ENCODE data around the gene CLMN. TPM values are rescaled to one million over a fixed set of nuclear protein-coding genes. Genes with fewer than 3 reads are reported as not detected.

CLMN gene
- total and polyA plus RNA-seq, 10 of the 15 experiments (the other 5 are each of a cell fraction or from before 2014, with no cell fraction given): 7.8 to 49.3 (median 18.5) TPM

GRCh38 chr14:95225251-95225887 is 94.3 kb downstream of the CLMN start:
- WGBS (ENCODE audit: insufficient coverage, insufficient replicate concordance, low lambda C conversion rate, missing lambda C conversion rate): 50% methylated on average over 7 of the region's 7 CpGs
- BruUV-seq (replicated peaks): no TSS peak
- Histone ChIP-seq H3K36me3 (ENCODE audit: control insufficient read depth in 2 of 2, insufficient read depth in 2 of 2, low read length in 1 of 2) (no peaks in the 10 kb centered on the region; a peak in 1 of 4 replicates), H4K20me1 (ENCODE audit: control insufficient read depth, insufficient read depth) (no peaks in the 10 kb centered on the region), H3K4me1 (ENCODE audit: control insufficient read depth, insufficient read depth, low read length) (no peaks in the 10 kb centered on the region), H3K9me3 (replicated peaks; ENCODE audit: control insufficient read depth, insufficient read depth, low read length) (no peaks in the 10 kb centered on the region), H3K4me3 (no peak overlapping the region), H3K27me3 (replicated peaks in 1 of 2; ENCODE audit: control insufficient read depth in 2 of 2, insufficient read depth in 2 of 2, low read length in 1 of 2) (no peaks in the 10 kb centered on the region), H3K9ac (ENCODE audit: control insufficient read depth, insufficient read depth, low read length) (no peak overlapping the region), H2AFZ (ENCODE audit: control insufficient read depth, low read depth, low read length) (no peak overlapping the region), H3K4me2 (ENCODE audit: control insufficient read depth, insufficient read depth) (no peak overlapping the region), H3K27ac (ENCODE audit: control insufficient read depth, insufficient read depth) (no peak overlapping the region), H3K79me2 (ENCODE audit: control insufficient read depth, insufficient read depth, low read length) (no peaks in the 10 kb centered on the region)
- ATAC-seq: no peak
- in situ Hi-C loops (cut with MboI): no loop called here
- intact Hi-C loops (cut with micrococcal nuclease; ENCODE audit: unreplicated experiment): no loop called here
- RAD21 ChIA-PET (ENCODE audit: unreplicated experiment): interaction anchor here (0.6 kb wide), 1 partner anchor 257 kb away, joined by 3 read pairs; no protein-coding TSS in a partner anchor
- SMC1A ChIA-PET (ENCODE audit: uncharacterized antibody, unreplicated experiment): interaction anchor here (1.0 to 1.3 kb wide), 3 partner anchors 9 to 10 kb away, joined by 3 to 5 read pairs (median 4); no protein-coding TSS in a partner anchor
- CTCF ChIA-PET: no interaction called here
- no peak for FAIRE-seq
- no peak for DNase-seq (ENCODE audit: low read depth, low spot score)
- POLR2A ChIA-PET: interaction anchor here (0.7 kb wide), 2 partner anchors 14 to 1262 kb away, joined by 4 to 5 read pairs; no protein-coding TSS in a partner anchor
- TF ChIP-seq CEBPZ (IDR thresholded peaks at IDR 0.05; ENCODE audit: low read depth, low read length) (no peak), MYB (IDR thresholded peaks at IDR 0.05; ENCODE audit: borderline replicate concordance, low read depth, low read length) (no peak), NFYB (IDR thresholded peaks at IDR 0.05; ENCODE audit: insufficient read depth, low read depth, low read length) (no peak), STAT1 (conservative IDR thresholded peaks at IDR 0.05) (no peak), TCF7 (IDR thresholded peaks at IDR 0.05; ENCODE audit: borderline replicate concordance) (no peak), CHD4 (IDR thresholded peaks at IDR 0.05) (no peak), PML (IDR thresholded peaks at IDR 0.05; ENCODE audit: low read length) (no peak), TCF12 (IDR thresholded peaks at IDR 0.05; ENCODE audit: low read depth, low read length) (no peak), NKRF (conservative IDR thresholded peaks at IDR 0.05) (no peak), RCOR1 (conservative IDR thresholded peaks at IDR 0.05; ENCODE audit: low read depth, low read length) (no peak), POLR2AphosphoS2 (IDR thresholded peaks at IDR 0.05; ENCODE audit: low read depth, low read length) (no peak)
- TF ChIP-seq, protein P1, sequence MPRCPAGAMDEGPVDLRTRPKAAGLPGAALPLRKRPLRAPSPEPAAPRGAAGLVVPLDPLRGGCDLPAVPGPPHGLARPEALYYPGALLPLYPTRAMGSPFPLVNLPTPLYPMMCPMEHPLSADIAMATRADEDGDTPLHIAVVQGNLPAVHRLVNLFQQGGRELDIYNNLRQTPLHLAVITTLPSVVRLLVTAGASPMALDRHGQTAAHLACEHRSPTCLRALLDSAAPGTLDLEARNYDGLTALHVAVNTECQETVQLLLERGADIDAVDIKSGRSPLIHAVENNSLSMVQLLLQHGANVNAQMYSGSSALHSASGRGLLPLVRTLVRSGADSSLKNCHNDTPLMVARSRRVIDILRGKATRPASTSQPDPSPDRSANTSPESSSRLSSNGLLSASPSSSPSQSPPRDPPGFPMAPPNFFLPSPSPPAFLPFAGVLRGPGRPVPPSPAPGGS (IDR thresholded peaks at IDR 0.05; ENCODE audit: borderline replicate concordance, insufficient read depth, low read depth, low read length, poor library complexity, severe bottlenecking): no peak
- TF ChIP-seq, protein P2, sequence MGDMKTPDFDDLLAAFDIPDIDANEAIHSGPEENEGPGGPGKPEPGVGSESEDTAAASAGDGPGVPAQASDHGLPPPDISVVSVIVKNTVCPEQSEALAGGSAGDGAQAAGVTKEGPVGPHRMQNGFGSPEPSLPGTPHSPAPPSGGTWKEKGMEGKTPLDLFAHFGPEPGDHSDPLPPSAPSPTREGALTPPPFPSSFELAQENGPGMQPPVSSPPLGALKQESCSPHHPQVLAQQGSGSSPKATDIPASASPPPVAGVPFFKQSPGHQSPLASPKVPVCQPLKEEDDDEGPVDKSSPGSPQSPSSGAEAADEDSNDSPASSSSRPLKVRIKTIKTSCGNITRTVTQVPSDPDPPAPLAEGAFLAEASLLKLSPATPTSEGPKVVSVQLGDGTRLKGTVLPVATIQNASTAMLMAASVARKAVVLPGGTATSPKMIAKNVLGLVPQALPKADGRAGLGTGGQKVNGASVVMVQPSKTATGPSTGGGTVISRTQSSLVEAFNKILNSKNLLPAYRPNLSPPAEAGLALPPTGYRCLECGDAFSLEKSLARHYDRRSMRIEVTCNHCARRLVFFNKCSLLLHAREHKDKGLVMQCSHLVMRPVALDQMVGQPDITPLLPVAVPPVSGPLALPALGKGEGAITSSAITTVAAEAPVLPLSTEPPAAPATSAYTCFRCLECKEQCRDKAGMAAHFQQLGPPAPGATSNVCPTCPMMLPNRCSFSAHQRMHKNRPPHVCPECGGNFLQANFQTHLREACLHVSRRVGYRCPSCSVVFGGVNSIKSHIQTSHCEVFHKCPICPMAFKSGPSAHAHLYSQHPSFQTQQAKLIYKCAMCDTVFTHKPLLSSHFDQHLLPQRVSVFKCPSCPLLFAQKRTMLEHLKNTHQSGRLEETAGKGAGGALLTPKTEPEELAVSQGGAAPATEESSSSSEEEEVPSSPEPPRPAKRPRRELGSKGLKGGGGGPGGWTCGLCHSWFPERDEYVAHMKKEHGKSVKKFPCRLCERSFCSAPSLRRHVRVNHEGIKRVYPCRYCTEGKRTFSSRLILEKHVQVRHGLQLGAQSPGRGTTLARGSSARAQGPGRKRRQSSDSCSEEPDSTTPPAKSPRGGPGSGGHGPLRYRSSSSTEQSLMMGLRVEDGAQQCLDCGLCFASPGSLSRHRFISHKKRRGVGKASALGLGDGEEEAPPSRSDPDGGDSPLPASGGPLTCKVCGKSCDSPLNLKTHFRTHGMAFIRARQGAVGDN (IDR thresholded peaks at IDR 0.05): no peak

Data from GM12878 (cell line).